Adrenal gland (tissue), 12 donors: Measurements from ENCODE around the gene MGME1. TPM values are rescaled to one million over a fixed set of nuclear protein-coding genes. Genes with fewer than 3 reads are reported as not detected.
"Not testable (repeated sequence)": the region's sequence is repeated elsewhere in the genome, so short reads cannot be mapped to it uniquely, and the experiment has no call there.

Experiments
- DNase-seq, 7 donors: peaks; one replicate each; pipeline ENCODE4 v3.0.0-alpha.2; 2019 to 2020
- H3K27ac ChIP-seq, 5 donors: fragments of 200-600 bp; sonication (generic) in 4 of 5; 1 replicate in 3 of 5; 2 replicates in 2 of 5; pipeline versions ENCODE4 v1.5.1 to v1.8.0; 2016 to 2020; ENCODE audit warnings: mild to moderate bottlenecking in 1 of 5
- H3K27me3 ChIP-seq: fragments of 200-600 bp; 2 replicates; pipeline ENCODE4 v1.8.0; 2021
- H3K36me3 ChIP-seq, 2 donors: fragments of 200-600 bp; replicated peaks in 1 of 2; 1 replicate in 1 of 2; 2 replicates in 1 of 2; pipeline versions ENCODE4 v1.5.1 to v1.8.0; 2018 to 2022
- H3K4me1 ChIP-seq, 2 donors: fragments of 200-600 bp; replicated peaks in 1 of 2; 1 replicate in 1 of 2; 2 replicates in 1 of 2; pipeline versions ENCODE4 v1.5.1 to v1.8.0; 2018 to 2021
- H3K4me3 ChIP-seq, 4 donors: fragments of 200-600 bp; sonication (generic) in 3 of 4; one replicate each; pipeline ENCODE4 v1.5.1; 2016 to 2018
- H3K9me3 ChIP-seq, 3 donors: fragments of 200-600 bp; sonication (generic) in 1 of 3; replicated peaks in 1 of 3; 1 replicate in 2 of 3; 2 replicates in 1 of 3; pipeline versions ENCODE4 v1.5.1 to v1.8.0; 2016 to 2021
- POLR2A ChIP-seq, 2 donors: fragments of 450-650 bp; IDR thresholded peaks; one replicate each; pipeline ENCODE4 v1.6.1; 2017; ENCODE audit warnings: antibody characterized with exemption in 2 of 2, mild to moderate bottlenecking in 2 of 2, moderate library complexity in 1 of 2
- WGBS, 4 donors: extraction: QIAGEN DNeasy Blood & Tissue Kit in 2 of 4; methylation state at CpG; one replicate each; pipeline versions ENCODE4 v1.1.5 to v1.1.7; 2013 to 2017; 5-methylcytosine and 5-hydroxymethylcytosine counted together
- intact Hi-C, 2 donors: fragments of 100-400 bp; cut with DNase I; formaldehyde crosslinking; loops; one replicate each; pipeline versions ENCODE4 v1.14.1 to v1.15.0; 2022 to 2023
- polyA plus RNA-seq, 3 donors: library from polyadenylated mRNA; stranded (reverse); fragments of 200-250 nt in 2 of 3; fragments of 350-450 nt in 1 of 3; fragmentation: Illumina TruSeq in 1 of 3; extraction: RNeasy Lipid Tissue Mini Kit (QIAGEN cat#74804) in 1 of 3; gene quantifications; one replicate each; pipeline ENCODE4 v1.2.3, GENCODE V29; 2013 to 2014
- total RNA-seq, 9 donors: library from RNA; depleted of rRNA in 4 of 9; stranded (reverse); fragments of >200 nt in 4 of 9; fragments of 120-200 nt in 1 of 9; fragmentation: NEBNext Ultra II Directional in 1 of 9; extraction: Animal tissue kit (Norgen Biotek cat#: 25700) in 1 of 9; gene quantifications; one replicate each; pipeline versions ENCODE4 v1.1.0 to v1.2.4, GENCODE V29; 2013 to 2023
- TF ChIP-seq, protein P1 (sequence below), 6 experiments: fragments of 450-650 bp in 4 of 6; fragments of 200-600 bp in 2 of 6; sonication (generic) in 1 of 6; IDR thresholded peaks; 1 replicate in 5 of 6; 2 replicates in 1 of 6; pipeline versions ENCODE4 v1.5.1 to v1.8.0; 2016 to 2021; ENCODE audit warnings: antibody characterized with exemption in 6 of 6, mild to moderate bottlenecking in 2 of 6, moderate library complexity in 1 of 6
- donor health status: healthy with polysubstance abuse.
- donor health status: Bipolar disorder and iron deficiency.
- donor health status: DM: yes; HTN: yes; CAD: no.
- donor health status: DM: no; HTN: no; CAD: no.
- donor health status: DM: no; HTN: no; CAD: no.
- donor health status: DM: yes; HTN: yes; CAD: no.

The MGME1 gene
- total and polyA plus RNA-seq, 12 donors, result 11.0 to 30.0 (median 20.5) TPM

- Histone ChIP-seq H3K27me3 (no peaks in the 10 kb centered on the region), H3K4me1 (no peaks in the 10 kb centered on the region), H3K27ac (no peak overlapping the region), H3K36me3 (no peaks in the 10 kb centered on the region), H3K4me3 (no peak overlapping the region), H3K9me3 (no peaks in the 10 kb centered on the region)
- intact Hi-C loops, result no loop called here
- peak in 2 of 7 donors; percentile 16 to 18 for DNase-seq
- 0 to 27% (median 11%) methylated on average over 1 of the region's 1 CpG for whole genome bisulfite sequencing, 4 donors
- TF ChIP-seq, protein P1, sequence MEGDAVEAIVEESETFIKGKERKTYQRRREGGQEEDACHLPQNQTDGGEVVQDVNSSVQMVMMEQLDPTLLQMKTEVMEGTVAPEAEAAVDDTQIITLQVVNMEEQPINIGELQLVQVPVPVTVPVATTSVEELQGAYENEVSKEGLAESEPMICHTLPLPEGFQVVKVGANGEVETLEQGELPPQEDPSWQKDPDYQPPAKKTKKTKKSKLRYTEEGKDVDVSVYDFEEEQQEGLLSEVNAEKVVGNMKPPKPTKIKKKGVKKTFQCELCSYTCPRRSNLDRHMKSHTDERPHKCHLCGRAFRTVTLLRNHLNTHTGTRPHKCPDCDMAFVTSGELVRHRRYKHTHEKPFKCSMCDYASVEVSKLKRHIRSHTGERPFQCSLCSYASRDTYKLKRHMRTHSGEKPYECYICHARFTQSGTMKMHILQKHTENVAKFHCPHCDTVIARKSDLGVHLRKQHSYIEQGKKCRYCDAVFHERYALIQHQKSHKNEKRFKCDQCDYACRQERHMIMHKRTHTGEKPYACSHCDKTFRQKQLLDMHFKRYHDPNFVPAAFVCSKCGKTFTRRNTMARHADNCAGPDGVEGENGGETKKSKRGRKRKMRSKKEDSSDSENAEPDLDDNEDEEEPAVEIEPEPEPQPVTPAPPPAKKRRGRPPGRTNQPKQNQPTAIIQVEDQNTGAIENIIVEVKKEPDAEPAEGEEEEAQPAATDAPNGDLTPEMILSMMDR (IDR thresholded peaks at IDR 0.05), result peak in 5 of 6 experiments; percentile 15 to 40 (median 32)
- TF ChIP-seq POLR2A (IDR thresholded peaks at IDR 0.05), result no peak
These were observed 50.2 kb downstream of the MGME1 start for GRCh38 chr20:18019068-18019467.

DNA sequence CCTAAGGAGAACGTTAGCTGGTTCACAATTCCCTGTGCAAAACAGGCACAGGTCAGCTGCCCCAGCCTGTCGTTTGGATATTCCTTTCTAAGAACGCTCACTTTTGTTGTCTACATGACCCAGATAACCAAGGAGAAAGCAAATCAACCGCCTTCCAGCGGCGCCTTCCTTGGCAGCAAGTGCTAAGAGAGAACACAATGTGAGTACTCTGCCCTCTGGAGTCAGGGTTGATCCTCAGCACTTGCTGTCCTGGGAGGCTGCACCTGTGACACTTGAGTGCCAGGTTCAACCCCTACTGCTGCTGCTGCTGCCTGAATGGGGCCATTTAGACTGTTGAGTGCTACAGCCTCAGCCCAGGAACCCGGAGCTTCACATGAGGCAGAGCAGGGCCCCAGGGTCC is 52.1 kb downstream of the MGME1 start:
- 76 to 91% (median 88%) methylated on average over 7 of the region's 7 CpGs for WGBS, 4 donors
- Histone ChIP-seq H3K27me3 (no peaks in the 10 kb centered on the region), H3K4me3 (no peak overlapping the region), H3K4me1 (no peaks in the 10 kb centered on the region), H3K36me3 (no peaks in the 10 kb centered on the region), H3K9me3 (no peaks in the 10 kb centered on the region), H3K27ac (no peak overlapping the region)
- intact Hi-C loops, result no loop called here
- TF ChIP-seq, protein P1 (IDR thresholded peaks at IDR 0.05), result no peak
- no peak for TF ChIP-seq POLR2A (IDR thresholded peaks at IDR 0.05)
- no peak for DNase-seq

- TF ChIP-seq POLR2A (IDR thresholded peaks at IDR 0.05), result no peak
- TF ChIP-seq, protein P1 (IDR thresholded peaks at IDR 0.05), result no peak
- H3K27ac ChIP-seq, result no peak overlapping the region
- H3K27me3 ChIP-seq, result no peaks in the 10 kb centered on the region
- no peaks in the 10 kb centered on the region for H3K4me1 ChIP-seq
- WGBS, 4 donors, result 75 to 84% (median 81%) methylated on average over 15 of the region's 15 CpGs
- no peaks in the 10 kb centered on the region for H3K9me3 ChIP-seq
- DNase-seq, result no peak
- H3K36me3 ChIP-seq, result no peaks in the 10 kb centered on the region
- intact Hi-C loops, result no loop called here
- H3K4me3 ChIP-seq, result no peak overlapping the region
These were observed 55.8 kb downstream of the MGME1 start for GRCh38 chr20:18024606-18025127.

GRCh38 chr20:18027011-18027410 is 58.2 kb downstream of the MGME1 start:
- H3K27ac ChIP-seq, intact Hi-C loops, H3K27me3 ChIP-seq, H3K9me3 ChIP-seq, H3K4me1 ChIP-seq, DNase-seq, H3K4me3 ChIP-seq, H3K36me3 ChIP-seq: not testable (repeated sequence)
- WGBS, 4 donors, result 81 to 89% (median 85%) methylated on average over 7 of the region's 7 CpGs

DNA sequence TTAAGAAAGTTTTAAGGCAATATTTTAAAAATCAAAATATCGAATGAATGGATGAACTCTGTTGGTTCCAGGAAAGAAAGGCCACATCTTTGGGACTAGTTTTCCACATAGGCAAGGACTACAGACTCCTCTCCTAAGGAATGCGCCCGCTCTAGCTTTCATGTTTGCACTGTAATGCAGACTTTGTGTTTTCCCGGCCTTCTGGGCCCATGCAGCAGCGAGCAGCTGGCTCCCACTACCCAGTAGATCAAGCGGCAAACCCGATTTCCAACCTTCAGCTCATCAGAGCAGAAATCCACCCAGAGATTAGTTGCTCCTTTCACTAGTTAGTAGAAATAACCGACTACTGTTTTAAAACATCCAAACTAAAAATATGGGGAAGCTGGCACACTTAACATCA is 61.2 kb downstream of the MGME1 start:
- DNase-seq, result no peak
- intact Hi-C loops, result no loop called here
- no peak for TF ChIP-seq POLR2A (IDR thresholded peaks at IDR 0.05)
- TF ChIP-seq, protein P1 (IDR thresholded peaks at IDR 0.05), result no peak
- no peaks in the 10 kb centered on the region for H3K4me1 ChIP-seq
- H3K36me3 ChIP-seq, result no peaks in the 10 kb centered on the region
- 80 to 92% (median 84%) methylated on average over 8 of the region's 8 CpGs for WGBS, 4 donors
- no peak overlapping the region for H3K27ac ChIP-seq
- H3K9me3 ChIP-seq, result no peaks in the 10 kb centered on the region
- no peak overlapping the region for H3K4me3 ChIP-seq
- no peaks in the 10 kb centered on the region for H3K27me3 ChIP-seq
